Neural crest cell (in vitro differentiated cells): ENCODE data around the gene AHNAK. TPM values are rescaled to one million over a fixed set of nuclear protein-coding genes. Genes with fewer than 3 reads are reported as not detected.

Source experiments
- DNase-seq: peaks from one replicate; pipeline ENCODE4 v3.0.0; 2021; ENCODE audit warnings: low read depth, mixed read lengths, low spot score
- H3K27ac Mint-ChIP-seq: one replicate; pipeline ENCODE4 v1.8.0; 2021; ENCODE audit warnings: mild to moderate bottlenecking, mixed read lengths; ENCODE audit not compliant: unreplicated experiment
- H3K27me3 Mint-ChIP-seq: 2 replicates; pipeline ENCODE4 v1.8.0; 2021; ENCODE audit warnings: low read depth, mild to moderate bottlenecking, mixed read lengths
- H3K36me3 Mint-ChIP-seq: 2 replicates; pipeline ENCODE4 v1.8.0; 2021; ENCODE audit warnings: low read depth, mild to moderate bottlenecking, mixed read lengths
- H3K4me1 Mint-ChIP-seq: 2 replicates; pipeline ENCODE4 v1.8.0; 2021; ENCODE audit warnings: mixed read lengths
- H3K4me3 Mint-ChIP-seq: one replicate; pipeline ENCODE4 v1.8.0; 2021; ENCODE audit warnings: mild to moderate bottlenecking, mixed read lengths
- H3K9me3 Mint-ChIP-seq: 2 replicates; pipeline ENCODE4 v1.8.0; 2021; ENCODE audit warnings: mixed read lengths
- total RNA-seq: library from RNA; stranded (reverse); gene quantifications from 2 replicates; pipeline ENCODE4 v1.2.1, GENCODE V29; 2021
- TF ChIP-seq, protein P1 (sequence below): fragments of 200-600 bp; sonication (generic); conservative IDR thresholded peaks from 2 replicates; pipeline ENCODE4 v1.5.0; 2021; ENCODE audit warnings: antibody characterized with exemption, mild to moderate bottlenecking

AHNAK gene
- total RNA-seq, 1 donor from 2014 or later = 0.65 TPM

DNA sequence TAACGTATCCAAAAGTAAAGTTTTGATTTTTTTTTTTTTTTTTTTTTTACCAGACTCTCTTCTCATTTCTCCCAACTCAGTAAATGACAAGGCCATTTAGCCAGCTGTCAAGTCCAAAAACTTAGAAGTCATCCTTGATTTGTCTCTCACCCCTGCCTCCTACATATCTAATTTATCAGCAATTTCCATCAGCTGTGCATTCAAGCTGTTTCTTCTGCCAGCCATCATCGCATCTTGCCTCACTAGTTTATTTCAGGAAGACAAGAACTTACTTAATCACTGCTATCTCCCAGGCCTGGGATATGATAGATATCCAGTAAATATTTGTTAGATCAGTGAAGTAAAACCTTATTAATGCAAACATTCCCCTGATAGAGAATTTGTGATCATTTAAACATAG, 80.2 kb downstream of the AHNAK start:
- Mint-ChIP-seq H3K9me3 (no peaks in the 10 kb centered on the region), H3K27me3 (peaks cover 3% of the 10 kb centered on the region), H3K36me3 (no peaks in the 10 kb centered on the region), H3K4me1 (no peaks in the 10 kb centered on the region), H3K4me3 (no peak overlapping the region), H3K27ac (no peak overlapping the region)
- TF ChIP-seq, protein P1, sequence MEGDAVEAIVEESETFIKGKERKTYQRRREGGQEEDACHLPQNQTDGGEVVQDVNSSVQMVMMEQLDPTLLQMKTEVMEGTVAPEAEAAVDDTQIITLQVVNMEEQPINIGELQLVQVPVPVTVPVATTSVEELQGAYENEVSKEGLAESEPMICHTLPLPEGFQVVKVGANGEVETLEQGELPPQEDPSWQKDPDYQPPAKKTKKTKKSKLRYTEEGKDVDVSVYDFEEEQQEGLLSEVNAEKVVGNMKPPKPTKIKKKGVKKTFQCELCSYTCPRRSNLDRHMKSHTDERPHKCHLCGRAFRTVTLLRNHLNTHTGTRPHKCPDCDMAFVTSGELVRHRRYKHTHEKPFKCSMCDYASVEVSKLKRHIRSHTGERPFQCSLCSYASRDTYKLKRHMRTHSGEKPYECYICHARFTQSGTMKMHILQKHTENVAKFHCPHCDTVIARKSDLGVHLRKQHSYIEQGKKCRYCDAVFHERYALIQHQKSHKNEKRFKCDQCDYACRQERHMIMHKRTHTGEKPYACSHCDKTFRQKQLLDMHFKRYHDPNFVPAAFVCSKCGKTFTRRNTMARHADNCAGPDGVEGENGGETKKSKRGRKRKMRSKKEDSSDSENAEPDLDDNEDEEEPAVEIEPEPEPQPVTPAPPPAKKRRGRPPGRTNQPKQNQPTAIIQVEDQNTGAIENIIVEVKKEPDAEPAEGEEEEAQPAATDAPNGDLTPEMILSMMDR = no peak
- DNase-seq = no peak

DNA sequence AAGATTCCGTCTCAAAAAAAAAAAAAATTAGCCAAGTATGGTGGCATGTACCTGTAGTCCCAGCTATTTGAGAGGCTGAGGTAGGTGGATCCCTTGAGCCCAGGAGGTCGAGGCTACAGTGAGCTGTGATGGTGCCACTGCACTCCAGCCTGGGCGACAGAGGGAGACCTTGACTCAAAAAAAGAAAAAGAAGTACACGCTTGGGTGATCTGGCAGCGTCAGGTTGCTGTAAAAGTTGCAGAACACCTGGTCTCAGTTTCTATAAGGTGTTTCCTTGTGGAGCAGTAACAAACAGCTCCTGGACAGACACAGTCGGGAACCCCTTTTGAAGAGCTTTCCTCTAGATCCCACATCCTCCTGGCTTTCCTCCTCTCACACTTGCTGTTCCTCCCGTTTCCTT, 82.0 kb downstream of the AHNAK start:
- TF ChIP-seq, protein P1 = no peak

DNA sequence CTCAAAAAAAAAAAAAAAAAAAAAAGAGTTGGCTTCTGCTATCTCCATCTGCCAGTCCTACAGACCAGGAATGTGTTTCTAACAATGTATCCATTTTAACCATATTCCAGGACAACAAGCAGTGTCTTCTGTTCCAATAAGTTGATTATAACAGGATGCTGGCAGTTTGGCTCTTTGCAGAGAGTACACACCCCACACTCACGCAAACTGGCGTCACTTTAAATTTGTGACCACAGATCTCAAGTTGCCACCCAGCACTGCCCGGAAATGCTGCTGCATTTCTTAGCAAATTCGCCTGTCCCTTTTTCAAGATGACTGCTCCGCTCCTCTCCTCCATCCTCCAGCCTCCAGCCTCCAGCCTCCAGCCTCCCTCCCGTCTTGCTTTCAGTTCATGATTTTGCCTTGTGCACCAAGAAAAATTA, 83.5 kb downstream of the AHNAK start:
- DNase-seq = no peak
- H3K36me3 Mint-ChIP-seq = no peaks in the 10 kb centered on the region
- no peak overlapping the region for H3K27ac Mint-ChIP-seq
- TF ChIP-seq, protein P1 = no peak
- H3K27me3 Mint-ChIP-seq = peaks cover 3% of the 10 kb centered on the region
- no peak overlapping the region for H3K4me3 Mint-ChIP-seq
- peaks cover 3% of the 10 kb centered on the region for H3K4me1 Mint-ChIP-seq
- H3K9me3 Mint-ChIP-seq = no peaks in the 10 kb centered on the region

More for the DNA sequence above, 82.0 kb downstream of the AHNAK start:
- DNase-seq = no peak
- Mint-ChIP-seq H3K27me3 (peaks cover 3% of the 10 kb centered on the region), H3K4me3 (no peak overlapping the region), H3K36me3 (no peaks in the 10 kb centered on the region), H3K4me1 (no peaks in the 10 kb centered on the region), H3K27ac (no peak overlapping the region), H3K9me3 (no peaks in the 10 kb centered on the region)

DNA sequence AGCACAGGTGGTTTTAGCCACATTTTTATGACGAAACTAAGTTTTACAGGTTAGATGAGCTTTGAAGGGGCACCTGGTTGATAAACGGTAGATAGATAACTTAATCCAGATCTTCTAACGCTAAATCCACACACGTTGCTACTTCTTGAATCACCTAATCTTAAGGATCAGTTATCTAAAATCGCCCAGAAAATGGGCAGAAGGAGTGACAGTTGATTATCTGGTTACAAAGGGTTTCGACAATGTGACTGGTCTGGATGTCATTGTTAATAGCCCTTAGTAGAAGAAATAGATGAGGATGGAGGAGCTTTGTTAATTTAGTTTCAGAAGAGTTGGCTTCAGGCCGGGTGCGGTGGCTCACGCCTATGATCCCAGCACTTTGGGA, 84.1 kb downstream of the AHNAK start:
- Mint-ChIP-seq H3K4me3 (no peak overlapping the region), H3K36me3 (no peaks in the 10 kb centered on the region), H3K27ac (no peak overlapping the region), H3K4me1 (peaks cover 4% of the 10 kb centered on the region), H3K27me3 (peaks cover 3% of the 10 kb centered on the region), H3K9me3 (no peaks in the 10 kb centered on the region)
- DNase-seq = no peak
- TF ChIP-seq, protein P1 = no peak

DNA sequence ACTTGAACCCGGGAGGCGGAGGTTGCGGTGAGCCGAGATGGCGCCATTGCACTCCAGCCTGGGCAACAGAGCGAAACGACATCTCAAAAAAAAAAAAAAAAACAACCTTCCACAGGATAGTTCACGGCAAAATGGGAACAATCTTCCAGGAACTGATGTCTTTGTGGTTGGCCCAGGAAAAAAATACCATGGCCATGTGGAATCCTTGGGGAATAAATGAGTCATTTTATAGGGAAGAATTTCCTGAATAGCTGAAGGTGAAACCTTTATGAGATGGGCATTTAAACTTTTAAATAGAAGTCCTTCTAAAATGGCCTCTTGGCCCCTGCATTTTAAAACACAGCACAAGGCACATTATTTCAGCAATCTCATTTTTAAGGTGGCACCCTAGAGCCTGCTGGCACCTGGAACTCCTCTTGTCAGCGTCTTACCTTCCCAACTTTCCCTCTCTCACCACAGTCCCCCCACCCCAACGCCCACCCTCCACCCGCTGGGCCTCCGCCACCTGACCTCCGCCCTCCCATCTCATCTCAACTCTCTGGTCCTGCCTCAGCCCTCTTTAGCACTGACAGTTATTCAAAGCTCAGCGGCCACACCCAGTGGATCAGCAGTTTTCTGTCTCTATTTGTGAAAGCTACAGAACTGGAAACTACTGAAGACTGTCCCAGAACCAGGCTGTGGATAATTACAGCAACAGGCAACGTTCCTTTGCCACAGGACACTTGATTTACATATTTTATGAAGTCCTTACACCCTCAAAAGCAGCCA, 84.7 kb downstream of the AHNAK start:
- TF ChIP-seq, protein P1 = no peak
- H3K9me3 Mint-ChIP-seq = no peaks in the 10 kb centered on the region
- peaks cover 4% of the 10 kb centered on the region for H3K4me1 Mint-ChIP-seq

More for the DNA sequence above, 84.7 kb downstream of the AHNAK start:
- no peak for DNase-seq
- H3K36me3 Mint-ChIP-seq = no peaks in the 10 kb centered on the region
- peaks cover 3% of the 10 kb centered on the region for H3K27me3 Mint-ChIP-seq
- no peak overlapping the region for H3K4me3 Mint-ChIP-seq
- no peak overlapping the region for H3K27ac Mint-ChIP-seq
